ENCODE measurements around the gene YBX2. TPM values are rescaled to one million over a fixed set of nuclear protein-coding genes. Genes with fewer than 3 reads are reported as not detected.

YBX2 gene
- total RNA-seq, 2 donors from 2014 or later: 0.26 to 1.3 TPM

GRCh38 chr17:7240375-7240774, 54.1 kb downstream of the YBX2 start:
- H3K4me1 ChIP-seq: peaks cover 57% of the 10 kb centered on the region
- no peaks in the 10 kb centered on the region for H3K9me3 ChIP-seq
- intact Hi-C loops (cut with DNase I): no loop called here
- DNase-seq (peak in 1 of 4 donors; percentile 26), ATAC-seq (no peak)
- TF ChIP-seq POLR2A (IDR thresholded peaks at IDR 0.05) (no peak), CTCF (IDR thresholded peaks at IDR 0.05) (no peak)
- 56 to 64% methylated on average over 4 of the region's 4 CpGs for WGBS, 2 donors
- H3K4me3 ChIP-seq: no peak overlapping the region
- peak overlapping the region in 2 of 4 donors; percentile 98 for H3K27ac ChIP-seq
- peaks cover 0 to 2% of the 10 kb centered on the region in 2 donors for H3K36me3 ChIP-seq (replicated peaks in 1 of 2; ENCODE audit: insufficient read depth in 1 of 2, low read depth in 2 of 2)
- no peaks in the 10 kb centered on the region for H3K27me3 ChIP-seq

GRCh38 chr17:7239091-7240027, 55.1 kb downstream of the YBX2 start, which contains the start of gene PHF23:
Gene PHF23 (minus strand): TSS chr17:7239457. CDS start chr17:7239279, 178 bp downstream.
- TF ChIP-seq CTCF (IDR thresholded peaks at IDR 0.05) (peak in 4 of 7 experiments; percentile 18 to 47 (median 42)), POLR2A (IDR thresholded peaks at IDR 0.05) (peak in 2 of 3 donors; percentile 70 to 79)
- H3K36me3 ChIP-seq (replicated peaks in 1 of 2; ENCODE audit: insufficient read depth in 1 of 2, low read depth in 2 of 2): peaks cover 0 to 2% of the 10 kb centered on the region in 2 donors
- intact Hi-C loops (cut with DNase I): no loop called here
- 1% methylated on average over 37 to 70 of the region's 72 CpGs for WGBS, 2 donors
- peak within 1 kb of the TSS; percentile 85 to 90 for H3K4me3 ChIP-seq
- H3K9me3 ChIP-seq: no peaks in the 10 kb centered on the region
- no peaks in the 10 kb centered on the region for H3K27me3 ChIP-seq
- peak; percentile 76 for ATAC-seq
- H3K4me1 ChIP-seq: peaks cover 61% of the 10 kb centered on the region
- DNase-seq: peak; percentile 99
- peak within 1 kb of the TSS; percentile 78 to 98 (median 92) for H3K27ac ChIP-seq

GRCh38 chr17:7238420-7239090, 55.9 kb downstream of the YBX2 start:
- H3K27ac ChIP-seq: peak overlapping the region; percentile 78 to 93 (median 87)
- TF ChIP-seq CTCF (IDR thresholded peaks at IDR 0.05) (no peak), POLR2A (IDR thresholded peaks at IDR 0.05) (no peak)
- no peaks in the 10 kb centered on the region for H3K9me3 ChIP-seq
- 0 to 1% methylated on average over 28 to 31 of the region's 39 CpGs for WGBS, 2 donors
- H3K4me3 ChIP-seq: peak overlapping the region; percentile 85 to 90
- DNase-seq: peak in 2 of 4 donors; percentile 36 to 44
- intact Hi-C loops (cut with DNase I): no loop called here
- peaks cover 0 to 2% of the 10 kb centered on the region in 2 donors for H3K36me3 ChIP-seq (replicated peaks in 1 of 2; ENCODE audit: insufficient read depth in 1 of 2, low read depth in 2 of 2)
- H3K4me1 ChIP-seq: peaks cover 56% of the 10 kb centered on the region
- no peaks in the 10 kb centered on the region for H3K27me3 ChIP-seq
- ATAC-seq: no peak

Small RNA genes within 50 kb of the gene (small RNA-seq; reads per million reads assigned to genes)
- gene AC026954.2: not detected
- not detected for gene RF00019

Other genes starting within 250 kb of the YBX2 start
- gene CLEC10A, start 214.4 kb downstream of the YBX2 start, total RNA-seq: 1 to 10 TPM in 1 of 2 donors, under 1 TPM in 1; 0.33 to 1.0 TPM
- not detected for gene ASGR2, start 179.8 kb downstream of the YBX2 start, total RNA-seq
- 1 to 10 TPM in 1 of 2 donors, not detected in 1; 4.6 TPM for gene ASGR1, start 115.3 kb downstream of the YBX2 start, total RNA-seq
- gene DLG4, start 74.8 kb downstream of the YBX2 start, total RNA-seq: 1 to 10 TPM; 3.6 to 9.3 TPM
- gene ACADVL, start 74.7 kb downstream of the YBX2 start, total RNA-seq: 1,000 to 10,000 TPM in 1 of 2 donors, 100 to 1,000 TPM in 1; 887 to 1,901 TPM
- 10 to 100 TPM; 19.5 to 41.5 TPM for gene DVL2, start 60.1 kb downstream of the YBX2 start, total RNA-seq
- gene PHF23, start 55.2 kb downstream of the YBX2 start, total RNA-seq: 10 to 100 TPM; 11.9 to 15.8 TPM
- 100 to 1,000 TPM; 145 to 482 TPM for gene GABARAP, start 52.2 kb downstream of the YBX2 start, total RNA-seq
- gene CTDNEP1, start 42.9 kb downstream of the YBX2 start, total RNA-seq: 10 to 100 TPM; 33.5 to 44.8 TPM
- gene ELP5, start 42.4 kb downstream of the YBX2 start, total RNA-seq: 10 to 100 TPM; 10.2 to 16.3 TPM
- gene CLDN7, start 32.2 kb downstream of the YBX2 start, total RNA-seq: 10 to 100 TPM; 72.9 to 92.3 TPM
- 10 to 100 TPM in 1 of 2 donors, 1 to 10 TPM in 1; 1.3 to 10.5 TPM for gene SLC2A4, start 12.9 kb downstream of the YBX2 start, total RNA-seq
- gene EIF5A, start 13.0 kb upstream of the YBX2 start, total RNA-seq: 100 to 1,000 TPM in 1 of 2 donors, 10 to 100 TPM in 1; 97.0 to 134 TPM
- gene GPS2, start 20.7 kb upstream of the YBX2 start, total RNA-seq: 10 to 100 TPM; 71.9 to 75.8 TPM
- 10 to 100 TPM; 28.8 to 41.2 TPM for gene NEURL4, start 34.7 kb upstream of the YBX2 start, total RNA-seq
- gene ACAP1, start 41.9 kb upstream of the YBX2 start, total RNA-seq: 1 to 10 TPM in 1 of 2 donors, under 1 TPM in 1; 0.99 to 2.1 TPM
- 1 to 10 TPM; 2.6 to 5.6 TPM for gene KCTD11, start 57.5 kb upstream of the YBX2 start, total RNA-seq
- not detected for gene TMEM95, start 60.5 kb upstream of the YBX2 start, total RNA-seq
- 10 to 100 TPM; 12.7 to 15.8 TPM for gene TNK1, start 86.5 kb upstream of the YBX2 start, total RNA-seq
- 10 to 100 TPM; 13.2 to 15.8 TPM for gene PLSCR3, start 99.9 kb upstream of the YBX2 start, total RNA-seq
- gene TMEM256, start 109.5 kb upstream of the YBX2 start, total RNA-seq: 10 to 100 TPM; 14.5 to 21.8 TPM
- 1 to 10 TPM; 5.2 to 6.3 TPM for gene NLGN2, start 113.2 kb upstream of the YBX2 start, total RNA-seq
- not detected for gene SPEM1, start 125.7 kb upstream of the YBX2 start, total RNA-seq
- not detected for gene SPEM2, start 131.0 kb upstream of the YBX2 start, total RNA-seq
- not detected for gene SPEM3, start 134.2 kb upstream of the YBX2 start, total RNA-seq
- gene TMEM102, start 140.8 kb upstream of the YBX2 start, total RNA-seq: 1 to 10 TPM; 3.6 to 9.6 TPM
- 1 to 10 TPM in 1 of 2 donors, not detected in 1; 2.1 TPM for gene FGF11, start 144.9 kb upstream of the YBX2 start, total RNA-seq
- 1 to 10 TPM; 2.6 to 8.8 TPM for gene CHRNB1, start 150.4 kb upstream of the YBX2 start, total RNA-seq
- gene ZBTB4, start 185.0 kb upstream of the YBX2 start, total RNA-seq: 10 to 100 TPM; 30.9 to 38.2 TPM
- gene SLC35G6, start 186.8 kb upstream of the YBX2 start, total RNA-seq: not detected
- 100 to 1,000 TPM in 1 of 2 donors, 10 to 100 TPM in 1; 36.3 to 124 TPM for gene POLR2A, start 189.7 kb upstream of the YBX2 start, total RNA-seq

All from body of pancreas (tissue), 4 donors.